Measurements from ENCODE around the gene CCL1.
A peak's percentile ranks its signal among the peaks of the same experiment; 100 is the strongest.

CCL1 gene

GRCh38 chr17:34364751-34365150 lies 1.7 kb upstream of the CCL1 start:
- no peak for DNase-seq (ENCODE audit: low spot score)
- TF ChIP-seq CTCF (IDR thresholded peaks at IDR 0.05), result no peak
- H3K4me3 ChIP-seq, result no peak overlapping the region
- H3K27ac ChIP-seq, result no peak overlapping the region

GRCh38 chr17:34361478-34362061 lies 1.5 kb downstream of the CCL1 start:
- Histone ChIP-seq H3K4me3 (no peak overlapping the region), H3K27ac (no peak overlapping the region)
- peak; percentile 91 for DNase-seq (ENCODE audit: low spot score)
- peak; percentile 99 for TF ChIP-seq CTCF (IDR thresholded peaks at IDR 0.05)

GRCh38 chr17:34360601-34361270 lies 2.3 kb downstream of the CCL1 start:
- TF ChIP-seq CTCF (IDR thresholded peaks at IDR 0.05), result no peak
- Histone ChIP-seq H3K4me3 (no peak overlapping the region), H3K27ac (no peak overlapping the region)
- DNase-seq (ENCODE audit: low spot score), result no peak

- Histone ChIP-seq H3K4me3 (no peak overlapping the region), H3K27ac (no peak overlapping the region)
- TF ChIP-seq CTCF (IDR thresholded peaks at IDR 0.05), result no peak
- DNase-seq (ENCODE audit: low spot score), result no peak
Measured at GRCh38 chr17:34358631-34359030, 4.4 kb downstream of the CCL1 start.

GRCh38 chr17:34357398-34357797 lies 5.6 kb downstream of the CCL1 start:
- H3K4me3 ChIP-seq, result no peak overlapping the region
- H3K27ac ChIP-seq, result no peak overlapping the region
- DNase-seq (ENCODE audit: low spot score), result no peak
- TF ChIP-seq CTCF (IDR thresholded peaks at IDR 0.05), result no peak

- peak within 1 kb of the TSS in 1 of 2 donors; percentile 13 for H3K27ac ChIP-seq
- no peak for TF ChIP-seq CTCF (IDR thresholded peaks at IDR 0.05)
Measured at GRCh38 chr17:34356194-34356593, 6.8 kb downstream of the CCL1 start, which contains the start of gene CCL13. TSS of gene CCL13 (plus strand) at chr17:34356480. CDS start at chr17:34356527, 47 bp downstream.

GRCh38 chr17:34354637-34355036 lies 8.4 kb downstream of the CCL1 start:
- Histone ChIP-seq H3K27ac (no peak overlapping the region), H3K4me3 (no peak overlapping the region)
- DNase-seq (ENCODE audit: low spot score), result no peak
- no peak for TF ChIP-seq CTCF (IDR thresholded peaks at IDR 0.05)

More at GRCh38 chr17:34356194-34356593, 6.8 kb downstream of the CCL1 start, which contains the start of gene CCL13:
- no peak within 1 kb of the TSS for H3K4me3 ChIP-seq
- no peak for DNase-seq (ENCODE audit: low spot score)

Measured in coronary artery (tissue), 2 donors.